HUDEP-2 (cell line): ENCODE measurements around the gene SPDYE16.
A peak's percentile ranks its signal among the peaks of the same experiment; 100 is the strongest.
"Not testable (repeated sequence)": the region's sequence is repeated elsewhere in the genome, so short reads cannot be mapped to it uniquely, and the experiment has no call there.

ENCODE experiments used
- DNase-seq, 76 experiments: peaks; one replicate each; lab custom pipeline; 2025; ENCODE audit not compliant: unreplicated experiment in 76 of 76; lab: John Stamatoyannopoulos, UW

The SPDYE16 gene

DNA sequence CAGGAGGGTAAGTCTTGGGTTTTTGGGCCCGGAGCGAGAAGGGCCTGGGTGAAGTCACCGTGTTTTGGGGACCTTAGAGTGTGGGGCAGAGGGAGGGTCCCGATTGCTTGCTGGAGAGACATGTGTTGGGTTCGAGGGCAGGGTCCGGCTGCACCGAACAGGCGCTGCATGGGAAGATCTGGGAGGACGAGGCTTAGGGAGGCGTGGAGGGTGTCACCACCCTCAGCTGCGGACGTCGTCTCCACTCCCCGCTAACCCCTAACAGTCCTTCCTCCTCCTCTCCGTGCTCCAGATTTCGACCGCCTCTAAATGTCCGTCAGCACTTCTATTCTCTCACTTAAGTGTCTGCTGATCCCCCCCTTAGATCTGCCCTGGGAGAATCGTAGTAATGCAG lies 6.8 kb upstream of the SPDYE16 start:
- DNase-seq, result peak in 2 of 76 experiments; percentile 5 to 16

DNA sequence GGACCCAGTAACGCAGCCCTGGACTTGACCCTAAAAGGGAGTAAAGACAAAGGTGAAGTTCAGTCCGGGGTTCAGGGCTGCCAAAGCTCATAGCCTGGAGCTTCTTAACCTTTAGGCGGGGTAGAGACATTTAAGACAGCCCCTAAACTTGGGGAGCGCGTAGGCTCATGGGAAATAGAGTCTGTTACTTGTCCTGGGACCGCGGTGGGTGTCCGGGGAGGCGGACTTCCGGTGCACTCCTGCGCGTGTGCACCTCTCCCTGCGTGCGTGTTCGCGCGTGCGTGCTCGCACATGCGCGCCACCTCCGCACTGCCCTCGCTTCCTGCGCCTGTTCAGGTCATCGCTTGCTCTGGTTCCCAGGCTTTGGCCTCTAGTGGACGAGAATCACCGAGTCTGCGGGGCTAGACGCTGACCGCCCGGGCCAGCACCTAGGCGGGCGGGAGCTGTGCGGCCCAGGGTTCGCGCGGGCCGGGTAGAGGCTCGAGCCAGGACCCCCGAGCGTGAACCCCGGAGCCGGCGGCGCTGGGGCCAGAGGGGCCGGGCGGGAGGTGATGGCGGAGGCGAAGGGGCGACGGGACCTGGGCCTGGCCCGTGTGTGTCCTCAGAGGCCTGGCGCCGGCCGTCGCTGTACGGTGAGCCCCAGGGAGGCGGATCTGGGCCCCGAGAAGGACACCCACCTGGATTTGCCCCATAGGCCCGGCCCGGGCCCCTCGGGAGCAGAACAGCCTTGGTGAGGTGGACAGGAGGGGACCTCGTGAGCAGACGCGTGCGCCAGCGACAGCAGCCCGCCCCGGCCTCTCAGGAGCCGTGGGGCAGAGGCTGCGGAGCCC lies 6.1 kb upstream of the SPDYE16 start:
- DNase-seq, result peak in 74 of 76 experiments; percentile 33 to 92 (median 82)

DNA sequence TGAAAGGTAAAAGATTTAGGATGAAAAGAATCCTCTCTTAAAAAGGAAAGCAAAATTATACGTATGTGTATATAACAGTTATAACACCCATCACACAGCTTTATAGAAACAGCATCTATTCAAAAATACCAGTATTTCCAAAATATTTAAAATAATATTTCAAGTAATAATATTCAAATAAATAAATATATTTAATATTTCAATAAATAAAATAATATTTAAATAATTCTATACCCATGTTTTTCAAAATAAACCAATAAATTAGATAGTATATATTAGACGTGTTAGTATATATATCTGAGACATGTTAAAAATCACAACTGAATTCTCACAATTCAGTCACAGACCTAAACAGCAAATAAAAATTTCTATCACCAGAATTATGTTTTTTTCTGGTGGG lies 11.5 kb downstream of the SPDYE16 start:
- not testable (repeated sequence) for DNase-seq

DNA sequence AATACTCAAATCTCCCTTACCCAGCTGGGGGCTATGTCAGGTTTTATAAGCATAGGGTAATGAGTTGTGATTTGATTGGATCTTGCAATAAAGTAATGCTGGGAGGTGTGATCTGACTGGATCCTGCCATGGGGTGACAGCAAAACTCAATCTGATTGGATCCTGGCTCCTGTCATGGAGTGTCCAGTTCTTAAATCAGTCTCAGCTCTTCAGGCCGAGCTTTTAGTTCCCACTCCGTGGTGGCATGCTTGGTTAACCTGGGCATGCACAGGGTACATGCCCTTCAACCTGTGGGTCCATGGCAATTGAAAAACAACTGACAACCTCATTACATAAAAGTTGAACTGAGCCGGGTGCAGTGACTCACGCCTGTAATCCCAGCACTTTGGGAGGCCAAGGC lies 16.9 kb downstream of the SPDYE16 start:
- DNase-seq, result not testable (repeated sequence)

GRCh38 chr7:76516932-76517331 lies 26.2 kb downstream of the SPDYE16 start:
- not testable (repeated sequence) for DNase-seq

GRCh38 chr7:76515999-76516443 lies 27.1 kb downstream of the SPDYE16 start:
- peak in 54 of 76 experiments; percentile 0 to 75 (median 34) for DNase-seq

GRCh38 chr7:76514926-76515771 lies 27.9 kb downstream of the SPDYE16 start:
- no peak for DNase-seq

GRCh38 chr7:76513817-76514799 lies 29.0 kb downstream of the SPDYE16 start:
- DNase-seq, result no peak

GRCh38 chr7:76512941-76513816 lies 29.9 kb downstream of the SPDYE16 start:
- no peak for DNase-seq

GRCh38 chr7:76511911-76512885 lies 30.9 kb downstream of the SPDYE16 start:
- DNase-seq, result not testable (repeated sequence)

- DNase-seq, result not testable (repeated sequence)
These were observed 31.7 kb downstream of the SPDYE16 start for GRCh38 chr7:76511200-76511910.

- no peak for DNase-seq
These were observed 32.9 kb downstream of the SPDYE16 start, which contains the start of gene UPK3B for GRCh38 chr7:76509931-76510877. UPK3B (plus strand) TSS chr7:76510552; CDS start chr7:76510653, 101 bp downstream.

DNA sequence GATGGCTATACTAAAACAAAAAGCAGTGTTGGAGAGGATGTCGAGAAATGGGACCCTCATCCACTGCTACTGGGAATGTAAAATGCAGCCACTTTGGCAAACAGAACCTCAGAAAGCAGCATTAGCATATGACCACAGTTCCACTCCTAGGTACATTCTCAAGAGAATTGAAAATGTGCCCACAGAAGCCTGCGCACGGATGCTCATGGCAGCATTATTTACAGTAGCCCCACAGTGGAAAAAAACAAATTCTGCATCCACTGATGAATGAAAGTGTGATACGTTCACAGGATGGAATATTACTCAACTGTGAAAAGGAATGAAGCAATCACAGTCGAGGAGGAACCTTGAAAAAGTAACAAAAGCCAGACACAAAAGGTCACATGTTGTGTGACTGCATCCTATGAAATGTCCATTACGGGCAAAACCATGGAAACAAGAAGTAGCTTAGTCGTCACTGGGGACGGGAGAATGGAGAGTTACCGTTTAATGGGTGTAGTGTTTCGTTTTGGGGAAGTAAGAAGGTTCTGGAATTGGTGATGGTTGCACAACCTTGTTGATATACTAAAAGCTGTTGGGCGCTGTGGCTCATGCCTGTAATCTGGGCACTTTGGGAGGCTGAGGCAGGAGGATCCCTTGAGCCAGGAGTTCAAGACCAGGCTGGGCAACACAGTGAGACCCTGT lies 35.2 kb downstream of the SPDYE16 start:
- no peak for DNase-seq

DNA sequence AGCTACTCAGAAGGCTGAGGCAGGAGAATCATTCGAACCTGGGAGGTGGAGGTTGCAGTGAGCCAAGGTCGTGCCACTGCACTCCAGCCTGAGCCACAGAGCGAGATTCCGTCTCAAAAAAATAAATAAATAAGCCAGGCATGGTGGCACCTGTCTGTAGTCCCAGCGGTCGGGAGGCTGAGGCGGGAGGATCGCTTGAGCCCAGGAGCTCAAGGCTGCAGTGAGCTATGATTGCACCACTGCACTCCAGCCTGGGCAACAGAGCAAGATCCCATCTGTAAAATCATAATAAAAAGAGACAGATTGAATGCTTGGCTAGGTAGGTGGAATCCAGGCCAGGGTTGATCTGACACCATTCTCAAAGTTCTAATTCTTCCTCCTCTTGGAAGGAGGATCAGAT lies 36.5 kb downstream of the SPDYE16 start:
- not testable (repeated sequence) for DNase-seq

DNA sequence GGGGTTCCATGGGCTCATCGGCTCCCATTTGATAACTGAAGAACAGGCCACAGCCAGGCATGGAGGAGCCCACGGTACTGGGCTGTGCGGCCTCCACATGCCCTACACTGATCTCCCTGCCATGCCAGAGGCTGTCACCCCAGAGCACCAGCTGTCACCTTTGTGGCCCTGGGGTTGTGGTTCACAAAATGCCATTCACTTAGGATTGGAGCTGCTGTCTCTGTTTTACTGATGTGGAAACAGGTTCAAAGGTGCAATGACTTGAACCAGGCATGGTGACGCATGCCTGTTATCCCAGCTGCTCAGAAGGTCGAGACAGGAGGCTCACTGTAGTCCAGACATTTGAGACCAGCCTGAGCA lies 37.0 kb downstream of the SPDYE16 start:
- no peak for DNase-seq
